Sigmoid colon (tissue), 3 donors: ENCODE measurements around the gene MAP2K3.

Experiments used
- CTCF ChIP-seq, 4 experiments: fragments of 450-650 bp in 3 of 4; fragments of 200-600 bp in 1 of 4; IDR thresholded peaks; one replicate each; pipeline ENCODE4 v1.5.1; 2016 to 2019; ENCODE audit warnings: antibody characterized with exemption in 4 of 4, mild to moderate bottlenecking in 3 of 4, moderate library complexity in 2 of 4
- POLR2A ChIP-seq, 2 donors: fragments of 450-650 bp; IDR thresholded peaks; one replicate each; pipeline ENCODE4 v1.6.1; 2016; ENCODE audit warnings: antibody characterized with exemption in 2 of 2, mild to moderate bottlenecking in 2 of 2, moderate library complexity in 2 of 2

GRCh38 chr17:21351366-21352065 lies 67.0 kb downstream of the MAP2K3 start:
- TF ChIP-seq POLR2A (IDR thresholded peaks at IDR 0.05) (no peak), CTCF (IDR thresholded peaks at IDR 0.05) (no peak)
